Fibroblast of skin of right quadriceps (primary cell): Measurements from ENCODE around the gene ITSN2.

Source experiments
- DNase-seq: peaks from one replicate; pipeline ENCODE4 v3.0.0-alpha.2; 2013

Gene ITSN2

GRCh38 chr2:24332791-24333540, 27.4 kb downstream of the ITSN2 start:
- no peak for DNase-seq

GRCh38 chr2:24330161-24330560, 30.2 kb downstream of the ITSN2 start:
- no peak for DNase-seq

- DNase-seq = no peak
Observed at GRCh38 chr2:24329700-24330099, 30.6 kb downstream of the ITSN2 start.

GRCh38 chr2:24328010-24328409, 32.3 kb downstream of the ITSN2 start:
- no peak for DNase-seq

- DNase-seq = no peak
Observed at GRCh38 chr2:24317491-24317920, 42.8 kb downstream of the ITSN2 start.

- DNase-seq = no peak
Observed at GRCh38 chr2:24315669-24316068, 44.7 kb downstream of the ITSN2 start.

GRCh38 chr2:24313744-24314632, 46.3 kb downstream of the ITSN2 start:
- peak; percentile 15 for DNase-seq

- DNase-seq = no peak
Observed at GRCh38 chr2:24307961-24308360, 52.4 kb downstream of the ITSN2 start.

GRCh38 chr2:24304631-24305030, 55.7 kb downstream of the ITSN2 start:
- no peak for DNase-seq

- peak; percentile 56 for DNase-seq
Observed at GRCh38 chr2:24304098-24304497, 56.2 kb downstream of the ITSN2 start.

- DNase-seq = no peak
Observed at GRCh38 chr2:24301599-24301998, 58.7 kb downstream of the ITSN2 start.

- no peak for DNase-seq
Observed at GRCh38 chr2:24297663-24298062, 62.7 kb downstream of the ITSN2 start.

GRCh38 chr2:24287171-24287570, 73.2 kb downstream of the ITSN2 start:
- DNase-seq = no peak

GRCh38 chr2:24285484-24286152, 74.7 kb downstream of the ITSN2 start:
- no peak for DNase-seq

GRCh38 chr2:24280645-24281044, 79.7 kb downstream of the ITSN2 start:
- DNase-seq = no peak

- DNase-seq = no peak
Observed at GRCh38 chr2:24280161-24280560, 80.2 kb downstream of the ITSN2 start.

- no peak for DNase-seq
Observed at GRCh38 chr2:24276349-24276899, 83.9 kb downstream of the ITSN2 start.

GRCh38 chr2:24274809-24275208, 85.5 kb downstream of the ITSN2 start:
- no peak for DNase-seq

- DNase-seq = no peak
Observed at GRCh38 chr2:24273598-24273997, 86.7 kb downstream of the ITSN2 start.

GRCh38 chr2:24272907-24273306, 87.4 kb downstream of the ITSN2 start:
- peak; percentile 7 for DNase-seq

GRCh38 chr2:24272161-24272802, 88.1 kb downstream of the ITSN2 start:
- no peak for DNase-seq

GRCh38 chr2:24269265-24269664, 91.1 kb downstream of the ITSN2 start:
- DNase-seq = peak; percentile 28

GRCh38 chr2:24265212-24265611, 95.1 kb downstream of the ITSN2 start:
- no peak for DNase-seq
